ENCODE data around the gene KNDC1. TPM values are rescaled to one million over a fixed set of nuclear protein-coding genes. Genes with fewer than 3 reads are reported as not detected.

KNDC1 gene
- total RNA-seq, 2 experiments from 2014 or later, result 0.55 to 1.2 TPM

DNA sequence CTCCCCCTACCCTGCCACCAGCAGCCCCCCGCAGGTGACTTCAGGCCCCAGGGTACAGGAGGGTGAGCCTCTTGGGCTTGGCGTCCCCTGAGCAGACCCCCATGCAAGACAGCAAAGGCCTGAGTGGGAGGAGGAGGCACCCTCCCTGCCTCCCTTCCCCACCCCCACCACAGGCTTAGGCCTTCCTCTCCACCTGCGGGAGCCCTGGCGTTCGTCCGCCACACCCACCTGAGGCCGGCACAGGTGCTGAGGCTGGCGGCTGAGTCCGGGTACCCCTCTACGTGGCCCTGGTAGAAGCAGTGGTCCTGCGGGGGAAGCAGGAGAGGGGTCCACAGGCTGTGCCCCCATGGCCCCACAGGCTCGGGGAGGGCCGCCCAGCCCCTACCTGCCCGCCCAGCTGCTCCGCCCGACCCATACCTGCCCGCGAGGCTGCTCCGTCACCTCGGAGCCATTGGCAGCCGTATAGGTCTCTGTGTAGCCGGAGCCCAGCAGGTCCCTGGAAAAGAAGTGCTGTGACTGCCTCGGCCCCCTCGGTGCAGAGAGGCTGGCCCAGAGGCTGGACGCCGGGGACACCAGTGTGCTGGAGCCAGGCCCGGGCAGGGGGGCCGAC is 113.6 kb downstream of the KNDC1 start:
- POLR2A ChIA-PET, result interaction anchor here (1.1 to 1.9 kb wide), 2 partner anchors 11 to 15 kb away, joined by 4 to 5 read pairs; no protein-coding TSS in a partner anchor

DNA sequence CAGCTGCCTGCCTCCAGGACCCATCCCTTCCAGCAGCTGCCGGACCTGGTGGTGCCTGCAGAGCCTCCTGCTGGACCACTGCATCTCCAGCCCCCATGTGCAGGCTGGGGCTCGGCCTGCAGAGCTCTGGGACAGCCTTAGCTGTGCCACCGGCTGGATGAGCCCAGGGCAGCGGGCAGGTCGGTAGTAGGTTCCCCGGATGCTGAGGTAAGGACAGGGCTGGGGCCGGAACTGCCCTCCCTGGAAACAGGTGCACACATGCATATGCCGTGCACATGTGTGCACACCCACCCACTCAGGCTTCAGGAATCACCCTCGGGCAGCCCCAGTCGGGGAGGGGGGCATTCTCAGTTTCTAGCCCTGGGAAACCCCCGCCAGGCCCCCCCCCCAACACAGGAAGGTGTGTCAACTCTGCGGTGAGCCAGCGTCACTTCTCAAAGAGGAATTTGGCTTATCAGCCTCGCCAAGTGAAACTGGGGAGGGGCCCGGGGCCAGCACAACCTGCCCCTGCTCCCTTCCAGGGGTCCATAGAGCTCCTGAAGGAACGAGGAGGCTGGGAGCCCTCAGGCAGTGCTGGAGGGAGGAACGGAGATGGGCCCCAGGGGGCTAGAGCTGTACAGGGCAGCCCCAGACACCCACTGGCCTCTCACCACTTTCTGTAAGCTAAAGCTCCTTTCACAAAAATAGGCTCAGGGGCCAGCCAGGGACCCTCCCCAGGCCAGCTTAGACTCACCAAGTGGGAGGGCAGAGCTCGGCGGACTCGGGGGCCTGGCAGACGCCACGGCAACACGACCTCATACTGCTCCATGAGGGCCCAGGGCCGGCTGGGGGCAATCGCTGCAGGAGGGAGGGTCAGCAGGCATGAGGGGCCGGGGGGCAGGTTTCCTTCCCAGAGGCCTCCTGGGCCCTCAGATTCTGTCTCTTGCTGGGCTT is 115.0 kb downstream of the KNDC1 start:
- Mint-ChIP-seq H3K4me1 (peaks cover 34% of the 10 kb centered on the region), H3K9me3 (no peaks in the 10 kb centered on the region), H3K36me3 (ENCODE audit: low read depth) (peaks cover 20% of the 10 kb centered on the region), H3K4me3 (peak overlapping the region; percentile 91), H3K27ac (peak overlapping the region; percentile 88), H3K27me3 (no peaks in the 10 kb centered on the region)
- POLR2A ChIA-PET, result interaction anchor here (1.0 to 2.8 kb wide), 3 partner anchors 13 to 49 kb away, joined by 8 to 113 read pairs (median 9); no protein-coding TSS in a partner anchor
- peak; percentile 81 for DNase-seq
- CTCF ChIA-PET, result interaction anchor here (0.7 to 2.5 kb wide), 8 partner anchors 12 to 131 kb away, joined by 3 to 14 read pairs (median 5); no protein-coding TSS in a partner anchor

More for the DNA sequence above, 113.6 kb downstream of the KNDC1 start:
- Mint-ChIP-seq H3K4me3 (no peak overlapping the region), H3K4me1 (peaks cover 20% of the 10 kb centered on the region), H3K27ac (no peak overlapping the region), H3K36me3 (ENCODE audit: low read depth) (peaks cover 20% of the 10 kb centered on the region), H3K9me3 (no peaks in the 10 kb centered on the region), H3K27me3 (no peaks in the 10 kb centered on the region)
- CTCF ChIA-PET, result no interaction called here
- no peak for DNase-seq

DNA sequence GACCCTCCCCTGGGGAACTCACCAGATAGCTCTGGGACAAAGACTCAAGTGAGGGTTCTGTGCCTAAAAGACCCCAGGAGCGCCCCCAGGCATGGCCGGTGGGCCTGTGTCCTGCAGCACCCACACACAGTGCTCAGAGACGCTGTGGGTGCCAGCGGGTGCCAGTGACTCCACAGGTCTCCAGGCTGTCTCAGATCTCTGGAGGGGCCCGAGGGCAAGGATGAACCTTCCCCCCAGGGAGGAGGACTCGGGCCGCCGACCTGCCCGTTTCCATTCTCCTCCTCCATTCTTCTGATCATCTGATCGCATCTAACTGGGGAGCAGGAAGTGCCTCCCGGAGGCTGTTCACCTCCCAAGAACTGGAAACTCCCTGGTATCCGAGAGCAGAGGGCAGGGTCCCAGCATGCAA is 115.7 kb downstream of the KNDC1 start:
- peak overlapping the region; percentile 91 for H3K4me3 Mint-ChIP-seq
- no peaks in the 10 kb centered on the region for H3K9me3 Mint-ChIP-seq
- H3K27me3 Mint-ChIP-seq, result no peaks in the 10 kb centered on the region
- peak; percentile 66 for DNase-seq
- H3K4me1 Mint-ChIP-seq, result peaks cover 36% of the 10 kb centered on the region
- peak overlapping the region; percentile 88 for H3K27ac Mint-ChIP-seq
- ChIA-PET CTCF (interaction anchor here (0.7 to 2.5 kb wide), 8 partner anchors 11 to 132 kb away, joined by 3 to 14 read pairs (median 5); no protein-coding TSS in a partner anchor), POLR2A (interaction anchor here (1.0 to 2.8 kb wide), 4 partner anchors 14 to 132 kb away, joined by 4 to 113 read pairs (median 8); no protein-coding TSS in a partner anchor)
- H3K36me3 Mint-ChIP-seq (ENCODE audit: low read depth), result peaks cover 22% of the 10 kb centered on the region

Other genes with a start within 250 kb of the KNDC1 start
- gene CFAP46, start 217.6 kb upstream of the KNDC1 start, total RNA-seq, result not detected
- gene ADGRA1, start 72.3 kb upstream of the KNDC1 start, total RNA-seq, result not detected
- not detected for gene UTF1, start 70.0 kb downstream of the KNDC1 start, total RNA-seq
- not detected for gene VENTX, start 77.6 kb downstream of the KNDC1 start, total RNA-seq
- gene ADAM8, start 116.6 kb downstream of the KNDC1 start, total RNA-seq, result 100 to 1,000 TPM; 206 to 207 TPM
- gene TUBGCP2, start 148.7 kb downstream of the KNDC1 start, total RNA-seq, result 10 to 100 TPM; 52.3 to 58.2 TPM
- gene ZNF511, start 148.7 kb downstream of the KNDC1 start, total RNA-seq, result 10 to 100 TPM; 45.7 to 52.7 TPM
- not detected for gene CALY, start 176.7 kb downstream of the KNDC1 start, total RNA-seq
- not detected for gene PRAP1, start 187.2 kb downstream of the KNDC1 start, total RNA-seq
- gene FUOM, start 197.8 kb downstream of the KNDC1 start, total RNA-seq, result 10 to 100 TPM; 11.2 to 11.4 TPM
- gene ECHS1, start 213.1 kb downstream of the KNDC1 start, total RNA-seq, result 10 to 100 TPM; 31.3 to 31.6 TPM
- gene PAOX, start 219.0 kb downstream of the KNDC1 start, total RNA-seq, result 1 to 10 TPM; 5.9 to 7.8 TPM
- gene MTG1, start 233.9 kb downstream of the KNDC1 start, total RNA-seq, result 10 to 100 TPM; 41.7 to 42.2 TPM

Data from activated CD4-positive, alpha-beta memory T cell treated with anti-CD3 and anti-CD28 coated beads, Interleukin-2, amount 10 ng/mL, durations not matched to agents 7 days and 5 days (primary cell).